Heart left ventricle (tissue), 16 donors: ENCODE measurements around the gene CLDN4. TPM values are rescaled to one million over a fixed set of nuclear protein-coding genes. Genes with fewer than 3 reads are reported as not detected.

Experiments
- ATAC-seq, 4 donors: fragments of 200-7000 bp; cut with Tn5 transposase; one replicate each; pipeline ENCODE4 v1.9.1; 2020 to 2022; ENCODE audit warnings: moderate library complexity in 4 of 4, mild to moderate bottlenecking in 3 of 4, moderate number of reproducible peaks in 1 of 4
- DNase-seq, 5 donors: peaks; one replicate each; pipeline ENCODE4 v3.0.0-alpha.2; 2020
- H3K27ac ChIP-seq, 12 donors: fragments of 200-600 bp; sonication (generic) in 4 of 12; one replicate each; pipeline versions ENCODE4 v1.5.0 to v1.8.0; 2016 to 2022; ENCODE audit warnings: mild to moderate bottlenecking in 2 of 12
- H3K27me3 ChIP-seq, 9 donors: fragments of 200-600 bp; sonication (generic) in 2 of 9; one replicate each; pipeline versions ENCODE4 v1.5.1 to v1.8.0; 2016 to 2022; ENCODE audit warnings: mild to moderate bottlenecking in 3 of 9
- H3K36me3 ChIP-seq, 9 donors: fragments of 200-600 bp; sonication (generic) in 2 of 9; one replicate each; pipeline versions ENCODE4 v1.5.0 to v1.8.0; 2018 to 2022; ENCODE audit warnings: mild to moderate bottlenecking in 2 of 9
- H3K4me1 ChIP-seq, 12 donors: fragments of 200-600 bp; sonication (generic) in 4 of 12; one replicate each; pipeline versions ENCODE4 v1.5.0 to v1.8.0; 2016 to 2022; ENCODE audit warnings: mild to moderate bottlenecking in 3 of 12
- H3K4me3 ChIP-seq, 12 donors: fragments of 200-600 bp; sonication (generic) in 4 of 12; one replicate each; pipeline versions ENCODE4 v1.5.0 to v1.8.0; 2017 to 2022; ENCODE audit warnings: mild to moderate bottlenecking in 9 of 12, moderate library complexity in 4 of 12
- H3K9me3 ChIP-seq, 12 donors: fragments of 200-600 bp; sonication (generic) in 4 of 12; one replicate each; pipeline versions ENCODE4 v1.5.0 to v1.8.0; 2016 to 2022; ENCODE audit warnings: mild to moderate bottlenecking in 1 of 12
- CTCF ChIP-seq, 12 donors: fragments of 200-600 bp; sonication (generic) in 4 of 12; IDR thresholded peaks; one replicate each; pipeline versions ENCODE4 v1.5.0 to v1.8.0; 2018 to 2022; ENCODE audit warnings: antibody characterized with exemption in 12 of 12, mild to moderate bottlenecking in 5 of 12
- POLR2A ChIP-seq, 2 donors: fragments of 450-650 bp; IDR thresholded peaks; one replicate each; pipeline ENCODE4 v1.6.1; 2017; ENCODE audit warnings: antibody characterized with exemption in 2 of 2, mild to moderate bottlenecking in 2 of 2, moderate library complexity in 2 of 2
- WGBS, 4 donors: extraction: QIAGEN DNeasy Blood & Tissue Kit in 2 of 4; methylation state at CpG; one replicate each; pipeline versions ENCODE4 v1.1.5 to v1.1.7; 2013 to 2018; 5-methylcytosine and 5-hydroxymethylcytosine counted together
- intact Hi-C, 10 donors: fragments of 100-400 bp; cut with DNase I; formaldehyde crosslinking; loops; one replicate each; pipeline versions ENCODE4 v1.11.1 to v1.14.2; 2022
- polyA plus RNA-seq, 2 donors: library from polyadenylated mRNA; stranded (reverse); fragments of 200-250 nt; gene quantifications; one replicate each; pipeline ENCODE4 v1.2.3, GENCODE V29; 2013
- total RNA-seq, 9 donors: library from RNA; depleted of rRNA in 2 of 9; stranded (reverse); fragments of >200 nt in 2 of 9; fragmentation: NEBNext Ultra II Directional in 3 of 9; extraction: Animal tissue kit (Norgen Biotek cat#: 25700) in 3 of 9; gene quantifications; one replicate each; pipeline versions ENCODE4 v1.1.0 to v1.2.4, GENCODE V29; 2016 to 2023
- donor health status: ischemic (EF 13 %, LVEDD 7.1; RV severe dilation, severe dysfunction).
- donor health status: healthy with polysubstance abuse.
- donor health status: DM: no; HTN: yes; CAD: no.
- donor health status: DM: no; HTN: no; CAD: no.
- donor health status: ischemic (EF 25% LVEDD 6.9; RV normal size, moderate dysfunction).
- donor health status: ischemic (EF 25% LVEDD 5.7; RV mildly dilated, moderate dysfunction).
- donor health status: healthy.
- donor health status: DM: yes; HTN: yes; CAD: no.
- donor health status: ischemic (EF 35%, LVEDD 5.7; RV mildly dilated, moderate dysfunction).
- donor health status: nonischemic (EF 11% LVEDD 7.7; RV severe dilation, severe dysfunction).
- donor health status: DM: yes; HTN: yes; CAD: no.
- donor health status: PGD.
- donor health status: ischemic (EF 29% LVEDD 5.4; RV normal size, mild dysfunction).
- donor health status: nonischemic (EF 23%, LVEDD 6.1; RV moderate dilation, normal function).

The CLDN4 gene
- total and polyA plus RNA-seq, 11 donors, result 0.11 to 0.12 TPM; not detected in 9

- peaks cover 0 to 55% (median 3%) of the 10 kb centered on the region in 12 donors for H3K4me1 ChIP-seq
- H3K9me3 ChIP-seq, result no peaks in the 10 kb centered on the region
- no peak overlapping the region for H3K27ac ChIP-seq
- TF ChIP-seq POLR2A (IDR thresholded peaks at IDR 0.05), result no peak
- no peak for TF ChIP-seq CTCF (IDR thresholded peaks at IDR 0.05)
- DNase-seq, result peak in 1 of 5 donors; percentile 13
- intact Hi-C loops, result loop anchor here in 1 of 10 donors (10.0 kb wide), 1 partner anchor 103 kb away; no protein-coding TSS in a partner anchor
- 91 to 95% (median 92%) methylated on average over 10 of the region's 10 CpGs for WGBS, 4 donors
- no peaks in the 10 kb centered on the region for H3K27me3 ChIP-seq
- H3K36me3 ChIP-seq, result no peaks in the 10 kb centered on the region
- no peak overlapping the region for H3K4me3 ChIP-seq
- no peak for ATAC-seq
Measured at GRCh38 chr7:73847941-73848723, 17.3 kb downstream of the CLDN4 start.

GRCh38 chr7:73850781-73851207 is 20.0 kb downstream of the CLDN4 start:
- peak overlapping the region in 11 of 12 donors; percentile 18 to 79 (median 59) for H3K27ac ChIP-seq
- H3K27me3 ChIP-seq, result peaks cover 0 to 18% (median 0%) of the 10 kb centered on the region in 9 donors
- H3K36me3 ChIP-seq, result no peaks in the 10 kb centered on the region
- no peak for TF ChIP-seq POLR2A (IDR thresholded peaks at IDR 0.05)
- TF ChIP-seq CTCF (IDR thresholded peaks at IDR 0.05), result no peak
- DNase-seq, result peak in 2 of 5 donors; percentile 18 to 57
- no peaks in the 10 kb centered on the region for H3K9me3 ChIP-seq
- peaks cover 0 to 28% (median 6%) of the 10 kb centered on the region in 12 donors for H3K4me1 ChIP-seq
- WGBS, 4 donors, result 58 to 78% (median 73%) methylated on average over 4 of the region's 4 CpGs
- peak; percentile 34 to 77 (median 66) for ATAC-seq
- intact Hi-C loops, result loop anchor here in 4 of 10 donors (10.0 kb wide), 2 partner anchors 106 to 246 kb away; no protein-coding TSS in a partner anchor
- H3K4me3 ChIP-seq, result no peak overlapping the region

GRCh38 chr7:73851410-73852338 is 20.9 kb downstream of the CLDN4 start:
- DNase-seq (no peak), ATAC-seq (peak; percentile 55 to 84 (median 70))
- H3K27me3 ChIP-seq, result peaks cover 0 to 20% (median 0%) of the 10 kb centered on the region in 9 donors
- TF ChIP-seq CTCF (IDR thresholded peaks at IDR 0.05) (no peak), POLR2A (IDR thresholded peaks at IDR 0.05) (no peak)
- peaks cover 0 to 24% (median 6%) of the 10 kb centered on the region in 12 donors for H3K4me1 ChIP-seq
- 44 to 58% (median 49%) methylated on average over 8 of the region's 8 CpGs for WGBS, 4 donors
- H3K36me3 ChIP-seq, result no peaks in the 10 kb centered on the region
- no peak overlapping the region for H3K4me3 ChIP-seq
- intact Hi-C loops, result loop anchor here in 4 of 10 donors (10.0 kb wide), 2 partner anchors 107 to 247 kb away; no protein-coding TSS in a partner anchor
- H3K9me3 ChIP-seq, result no peaks in the 10 kb centered on the region
- H3K27ac ChIP-seq, result peak overlapping the region; percentile 16 to 79 (median 58)
